Bronchial epithelial cell (primary cell): ENCODE measurements around the gene BATF3. TPM values are rescaled to one million over a fixed set of nuclear protein-coding genes. Genes with fewer than 3 reads are reported as not detected.
"Not testable (repeated sequence)": the region's sequence is repeated elsewhere in the genome, so short reads cannot be mapped to it uniquely, and the experiment has no call there.

Experiments used
- DNase-seq: peaks from one replicate; pipeline ENCODE4 v3.0.0-alpha.2; 2010; ENCODE audit warnings: low read depth
- FAIRE-seq: peaks from 2 replicates; lab custom pipeline; 2011; peaks lifted over from hg19 to GRCh38; lab: Jason Lieb, UNC
- H3K27me3 ChIP-seq: 2 replicates; pipeline ENCODE4 v1.5.1; 2011; ENCODE audit warnings: low read length; ENCODE audit not compliant: control insufficient read depth, insufficient read depth
- H3K36me3 ChIP-seq: 2 replicates; pipeline ENCODE4 v1.5.1; 2011; ENCODE audit warnings: low read length; ENCODE audit not compliant: control insufficient read depth, insufficient read depth
- H3K4me3 ChIP-seq: 2 replicates; pipeline ENCODE4 v1.5.1; 2011; ENCODE audit warnings: mild to moderate bottlenecking, low read depth, low read length, control low read depth
- CTCF ChIP-seq: IDR thresholded peaks from 2 replicates; pipeline ENCODE4 v1.5.1; 2011; ENCODE audit warnings: mild to moderate bottlenecking, moderate library complexity, low read length, control low read depth, inconsistent platforms; ENCODE audit not compliant: insufficient read depth, severe bottlenecking
- total RNA-seq: library from RNA; depleted of rRNA; stranded (reverse); fragments of >200 nt; gene quantifications from 2 replicates; pipeline ENCODE4 v1.2.1, GENCODE V29; 2014

The BATF3 gene
- total RNA-seq, 1 donor from 2014 or later: 0.26 TPM

- Histone ChIP-seq H3K4me3 (no peak overlapping the region), H3K36me3 (no peaks in the 10 kb centered on the region), H3K27me3 (peaks cover 1% of the 10 kb centered on the region)
- FAIRE-seq: no peak
- no peak for DNase-seq
- no peak for TF ChIP-seq CTCF
Measured at GRCh38 chr1:212645546-212646543, 53.8 kb downstream of the BATF3 start.

- no peak for DNase-seq
- Histone ChIP-seq H3K4me3 (no peak overlapping the region), H3K36me3 (no peaks in the 10 kb centered on the region), H3K27me3 (peaks cover 1% of the 10 kb centered on the region)
- TF ChIP-seq CTCF: no peak
- FAIRE-seq: peak; percentile 93
Measured at GRCh38 chr1:212644866-212645545, 54.6 kb downstream of the BATF3 start.

GRCh38 chr1:212643877-212644276, 55.8 kb downstream of the BATF3 start:
- no peak overlapping the region for H3K4me3 ChIP-seq
- no peak for DNase-seq
- peaks cover 5% of the 10 kb centered on the region for H3K27me3 ChIP-seq
- FAIRE-seq: no peak
- no peaks in the 10 kb centered on the region for H3K36me3 ChIP-seq
- TF ChIP-seq CTCF: no peak

- FAIRE-seq: no peak
- DNase-seq: no peak
- H3K36me3 ChIP-seq: no peaks in the 10 kb centered on the region
- TF ChIP-seq CTCF: no peak
- peaks cover 8% of the 10 kb centered on the region for H3K27me3 ChIP-seq
- no peak overlapping the region for H3K4me3 ChIP-seq
Measured at GRCh38 chr1:212641956-212642355, 57.7 kb downstream of the BATF3 start.

DNA sequence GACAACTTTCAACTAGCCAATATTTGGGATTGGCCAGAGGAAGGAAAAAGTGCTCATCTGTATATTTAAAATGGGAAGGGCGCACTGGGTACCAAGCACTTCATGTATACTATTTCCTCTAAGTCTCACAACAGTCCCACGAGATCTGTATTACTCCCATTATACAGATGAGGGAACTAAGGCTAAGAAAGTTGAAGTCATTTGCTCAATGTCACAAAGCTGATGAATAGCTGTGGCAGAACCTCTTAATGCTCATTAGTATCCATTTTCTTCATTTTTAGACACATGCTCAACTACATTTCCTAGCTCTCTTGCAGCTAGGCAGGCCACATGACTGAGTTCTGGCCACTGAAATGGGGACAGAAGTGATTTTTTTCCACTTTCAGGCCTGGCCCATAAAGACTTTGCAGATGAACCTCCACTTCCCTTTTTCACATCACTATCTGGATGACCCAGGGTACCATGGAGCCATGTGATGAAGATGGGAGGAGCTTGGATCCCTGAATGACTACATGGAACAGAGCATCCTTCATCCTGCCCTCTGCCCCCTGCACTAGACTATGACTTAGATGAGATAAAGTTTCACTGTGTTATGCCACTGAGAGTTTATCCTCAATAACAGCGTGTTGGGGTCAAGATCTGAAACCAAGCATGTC, 59.3 kb downstream of the BATF3 start:
- no peak for TF ChIP-seq CTCF
- Histone ChIP-seq H3K36me3 (no peaks in the 10 kb centered on the region), H3K4me3 (no peak overlapping the region), H3K27me3 (peaks cover 6% of the 10 kb centered on the region)
- DNase-seq: no peak
- no peak for FAIRE-seq

GRCh38 chr1:212639524-212639923, 60.1 kb downstream of the BATF3 start:
- not testable (repeated sequence) for H3K4me3 ChIP-seq, H3K36me3 ChIP-seq, FAIRE-seq, H3K27me3 ChIP-seq, DNase-seq
